ENCODE results near the gene EHBP1.

Gene EHBP1

GRCh38 chr2:62727876-62728566 lies 22.5 kb downstream of the EHBP1 start:
- TF ChIP-seq CTCF (IDR thresholded peaks at IDR 0.05; ENCODE audit: low read depth, low read length, missing control alignments) = no peak
- H3K4me3 ChIP-seq (replicated peaks; ENCODE audit: low read depth, low read length) = no peak overlapping the region
- DNase-seq (ENCODE audit: extremely low read depth, low read depth) = no peak

- DNase-seq (ENCODE audit: extremely low read depth, low read depth) = no peak
- no peak for TF ChIP-seq CTCF (IDR thresholded peaks at IDR 0.05; ENCODE audit: low read depth, low read length, missing control alignments)
- H3K4me3 ChIP-seq (replicated peaks; ENCODE audit: low read depth, low read length) = no peak overlapping the region
Measured at GRCh38 chr2:62731275-62731674, 25.8 kb downstream of the EHBP1 start.

GRCh38 chr2:62732262-62732777 lies 26.8 kb downstream of the EHBP1 start:
- DNase-seq (ENCODE audit: extremely low read depth, low read depth) = no peak
- no peak for TF ChIP-seq CTCF (IDR thresholded peaks at IDR 0.05; ENCODE audit: low read depth, low read length, missing control alignments)
- H3K4me3 ChIP-seq (replicated peaks; ENCODE audit: low read depth, low read length) = no peak overlapping the region

- TF ChIP-seq CTCF (IDR thresholded peaks at IDR 0.05; ENCODE audit: low read depth, low read length, missing control alignments) = no peak
- H3K4me3 ChIP-seq (replicated peaks; ENCODE audit: low read depth, low read length) = no peak overlapping the region
- DNase-seq (ENCODE audit: extremely low read depth, low read depth) = no peak
Measured at GRCh38 chr2:62733546-62733945, 28.0 kb downstream of the EHBP1 start.

GRCh38 chr2:62736899-62737559 lies 31.5 kb downstream of the EHBP1 start:
- H3K4me3 ChIP-seq (replicated peaks; ENCODE audit: low read depth, low read length) = no peak overlapping the region
- no peak for DNase-seq (ENCODE audit: extremely low read depth, low read depth)
- no peak for TF ChIP-seq CTCF (IDR thresholded peaks at IDR 0.05; ENCODE audit: low read depth, low read length, missing control alignments)

GRCh38 chr2:62738981-62739936 lies 33.7 kb downstream of the EHBP1 start:
- no peak overlapping the region for H3K4me3 ChIP-seq (replicated peaks; ENCODE audit: low read depth, low read length)
- DNase-seq (ENCODE audit: extremely low read depth, low read depth) = no peak
- no peak for TF ChIP-seq CTCF (IDR thresholded peaks at IDR 0.05; ENCODE audit: low read depth, low read length, missing control alignments)

All from HFF-Myc (cell line).